NCI-H1417 (cell line): ENCODE measurements around the gene BASP1.
A peak's percentile ranks its signal among the peaks of the same experiment; 100 is the strongest.
"Not testable (repeated sequence)": the region's sequence is repeated elsewhere in the genome, so short reads cannot be mapped to it uniquely, and the experiment has no call there.

Source experiments
- DNase-seq, 3 experiments: peaks; one replicate each; lab custom pipeline; 2025; lab: John Stamatoyannopoulos, UW

The BASP1 gene

GRCh38 chr5:17191574-17191973, 25.9 kb upstream of the BASP1 start:
- not testable (repeated sequence) for DNase-seq

GRCh38 chr5:17192191-17192590, 25.2 kb upstream of the BASP1 start:
- no peak for DNase-seq

- no peak for DNase-seq
Measured at GRCh38 chr5:17196024-17196423, 21.4 kb upstream of the BASP1 start.

- DNase-seq, result no peak
Measured at GRCh38 chr5:17196697-17197096, 20.7 kb upstream of the BASP1 start.

- DNase-seq, result peak; percentile 46 to 82 (median 60)
Measured at GRCh38 chr5:17203329-17204132, 13.9 kb upstream of the BASP1 start.

- DNase-seq, result no peak
Measured at GRCh38 chr5:17204133-17204489, 13.3 kb upstream of the BASP1 start.

GRCh38 chr5:17206021-17206420, 11.4 kb upstream of the BASP1 start:
- peak in 1 of 3 experiments; percentile 12 for DNase-seq

- no peak for DNase-seq
Measured at GRCh38 chr5:17212191-17212590, 5.2 kb upstream of the BASP1 start.

GRCh38 chr5:17212996-17213395, 4.4 kb upstream of the BASP1 start:
- no peak for DNase-seq

GRCh38 chr5:17213938-17214337, 3.5 kb upstream of the BASP1 start:
- no peak for DNase-seq

- peak in 1 of 3 experiments; percentile 21 for DNase-seq
Measured at GRCh38 chr5:17214893-17215292, 2.5 kb upstream of the BASP1 start.

GRCh38 chr5:17215361-17215760, 2.1 kb upstream of the BASP1 start:
- DNase-seq, result peak in 1 of 3 experiments; percentile 43

- peak; percentile 84 to 98 (median 96) for DNase-seq
Measured at GRCh38 chr5:17216176-17216973, 1.1 kb upstream of the BASP1 start.

GRCh38 chr5:17216974-17217492, 398 bp upstream of the BASP1 start:
- DNase-seq, result peak in 1 of 3 experiments; percentile 90

- DNase-seq, result peak in 2 of 3 experiments; percentile 76 to 91
Measured at GRCh38 chr5:17218353-17219005, 1.0 kb downstream of the BASP1 start.

- DNase-seq, result peak in 2 of 3 experiments; percentile 82 to 93
Measured at GRCh38 chr5:17219006-17219422, 1.6 kb downstream of the BASP1 start.

GRCh38 chr5:17219469-17219868, 2.0 kb downstream of the BASP1 start:
- no peak for DNase-seq

GRCh38 chr5:17219992-17220391, 2.6 kb downstream of the BASP1 start:
- no peak for DNase-seq

- DNase-seq, result no peak
Measured at GRCh38 chr5:17220469-17220868, 3.0 kb downstream of the BASP1 start.

- DNase-seq, result peak in 1 of 3 experiments; percentile 61
Measured at GRCh38 chr5:17221843-17222636, 4.6 kb downstream of the BASP1 start.

- peak in 1 of 3 experiments; percentile 37 for DNase-seq
Measured at GRCh38 chr5:17222664-17223063, 5.2 kb downstream of the BASP1 start.
